RWPE1 (cell line): ENCODE results near the gene ASPA.

Source experiments
- CTCF ChIA-PET: fragments of 350-600 bp; sonication (Branson Sonifier 250); formaldehyde crosslinking; extraction: SDS; loops from one replicate; lab custom pipeline; 2021; lab: Yijun Ruan, JAX
- POLR2A ChIA-PET: fragments of 400-600 bp; formaldehyde crosslinking; extraction: SDS; loops from one replicate; lab custom pipeline; 2020; ENCODE audit warnings: antibody characterized with exemption; ENCODE audit not compliant: low non-redundant PET; lab: Yijun Ruan, JAX
- DNase-seq: peaks from one replicate; pipeline ENCODE4 v3.0.0; 2012; ENCODE audit warnings: low spot score
- H3K27ac ChIP-seq: fragments of 450-650 bp; 2 replicates; pipeline ENCODE4 v1.5.1; 2017
- TF ChIP-seq, protein P1 (sequence below): fragments of 450-650 bp; conservative IDR thresholded peaks from 2 replicates; pipeline ENCODE4 v1.5.1; 2017; ENCODE audit warnings: low read depth, mild to moderate bottlenecking

Gene ASPA

DNA sequence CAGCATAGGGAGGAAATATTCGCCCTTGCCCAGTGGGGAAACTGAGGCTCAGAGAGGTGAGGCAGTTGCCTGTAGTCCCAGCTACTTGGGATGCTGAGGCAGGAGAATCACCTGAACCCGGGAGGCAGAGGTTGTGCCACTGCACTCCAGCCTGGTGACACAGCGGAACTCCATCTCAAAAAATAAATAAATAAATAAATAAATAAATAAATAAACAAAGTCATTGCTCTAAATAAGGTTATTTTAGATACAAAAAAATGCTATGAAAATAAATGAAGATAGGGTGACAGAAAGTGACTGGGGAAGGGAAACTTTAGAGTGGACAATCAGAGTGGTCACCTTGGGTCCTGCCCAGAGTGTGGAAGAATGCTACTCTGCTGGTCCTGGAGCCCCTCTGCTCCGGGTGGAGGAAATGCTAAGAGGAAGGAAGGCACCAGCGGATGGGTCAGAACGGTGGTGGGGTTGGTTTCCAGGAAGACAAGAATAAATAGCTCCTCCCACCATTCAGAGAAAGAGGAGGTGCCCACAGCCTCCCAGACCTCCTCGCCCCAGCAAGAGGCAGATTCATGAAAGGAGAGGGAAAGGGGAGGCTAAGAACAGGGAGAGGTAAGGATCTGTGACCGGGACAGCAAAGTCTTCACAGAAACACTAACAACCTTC is 64.2 kb downstream of the ASPA start:
- CTCF ChIA-PET = no interaction called here
- POLR2A ChIA-PET = no interaction called here

DNA sequence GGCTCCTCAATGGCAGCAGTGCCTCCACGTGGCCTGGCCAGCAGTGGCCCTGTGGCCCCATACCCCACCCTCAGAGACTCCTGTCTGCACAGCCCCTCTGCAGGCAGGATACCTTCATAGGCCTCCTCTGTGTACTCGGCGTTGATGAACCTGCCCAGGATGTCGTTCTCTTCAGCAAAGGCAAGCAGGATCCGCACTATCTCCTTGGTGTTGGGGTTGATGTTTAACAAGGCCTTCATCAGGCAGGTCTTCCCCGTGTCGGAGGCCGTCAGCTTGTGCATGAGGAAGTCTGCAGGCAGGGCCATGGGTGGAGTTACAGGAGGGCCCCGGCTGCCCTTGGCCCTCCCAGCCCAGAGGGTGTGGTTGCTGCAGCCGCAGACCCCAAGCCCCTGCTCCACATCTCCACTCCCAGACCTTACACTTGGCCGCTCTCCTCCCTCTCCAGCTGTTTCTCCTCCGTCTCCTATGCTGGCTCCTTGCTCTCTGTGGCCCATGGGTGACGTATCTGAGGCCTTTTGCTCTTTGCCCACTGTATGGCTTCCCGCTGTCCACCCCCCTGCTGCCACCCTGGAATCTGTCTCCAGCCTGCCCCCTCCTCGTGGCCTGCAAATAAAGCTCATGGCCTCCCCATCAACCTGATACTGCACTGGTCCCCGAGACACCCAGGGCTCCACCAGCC is 66.8 kb downstream of the ASPA start:
- ChIA-PET CTCF (interaction anchor here (0.8 kb wide), 1 partner anchor 20 kb away, joined by 3 read pairs; no protein-coding TSS in a partner anchor), POLR2A (no interaction called here)
- TF ChIP-seq, protein P1, sequence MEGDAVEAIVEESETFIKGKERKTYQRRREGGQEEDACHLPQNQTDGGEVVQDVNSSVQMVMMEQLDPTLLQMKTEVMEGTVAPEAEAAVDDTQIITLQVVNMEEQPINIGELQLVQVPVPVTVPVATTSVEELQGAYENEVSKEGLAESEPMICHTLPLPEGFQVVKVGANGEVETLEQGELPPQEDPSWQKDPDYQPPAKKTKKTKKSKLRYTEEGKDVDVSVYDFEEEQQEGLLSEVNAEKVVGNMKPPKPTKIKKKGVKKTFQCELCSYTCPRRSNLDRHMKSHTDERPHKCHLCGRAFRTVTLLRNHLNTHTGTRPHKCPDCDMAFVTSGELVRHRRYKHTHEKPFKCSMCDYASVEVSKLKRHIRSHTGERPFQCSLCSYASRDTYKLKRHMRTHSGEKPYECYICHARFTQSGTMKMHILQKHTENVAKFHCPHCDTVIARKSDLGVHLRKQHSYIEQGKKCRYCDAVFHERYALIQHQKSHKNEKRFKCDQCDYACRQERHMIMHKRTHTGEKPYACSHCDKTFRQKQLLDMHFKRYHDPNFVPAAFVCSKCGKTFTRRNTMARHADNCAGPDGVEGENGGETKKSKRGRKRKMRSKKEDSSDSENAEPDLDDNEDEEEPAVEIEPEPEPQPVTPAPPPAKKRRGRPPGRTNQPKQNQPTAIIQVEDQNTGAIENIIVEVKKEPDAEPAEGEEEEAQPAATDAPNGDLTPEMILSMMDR = no peak
- DNase-seq = no peak
- no peak overlapping the region for H3K27ac ChIP-seq

More for the DNA sequence above, 64.2 kb downstream of the ASPA start:
- TF ChIP-seq, protein P1 = no peak
- H3K27ac ChIP-seq = no peak overlapping the region
- DNase-seq = no peak

DNA sequence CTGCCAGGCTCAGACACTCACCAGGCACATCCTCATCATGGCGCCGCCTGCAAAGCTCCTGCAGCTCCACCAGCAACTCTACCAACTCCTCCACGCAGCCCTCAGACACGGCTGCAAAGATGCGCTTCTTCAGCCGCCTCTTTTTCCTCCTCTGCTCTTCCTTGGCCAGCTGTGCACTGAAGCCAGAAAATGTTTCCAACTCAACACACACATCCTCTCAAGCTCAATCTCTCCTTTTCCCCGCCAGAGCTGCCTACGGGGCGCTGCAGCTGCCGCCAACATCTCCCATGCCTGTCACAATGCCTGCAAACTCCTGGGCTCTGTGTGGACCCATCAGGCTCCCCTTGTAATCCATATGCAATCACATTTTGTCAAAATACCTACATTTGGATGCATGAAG is 67.7 kb downstream of the ASPA start:
- DNase-seq = no peak
- no peak overlapping the region for H3K27ac ChIP-seq
- TF ChIP-seq, protein P1 = no peak
- ChIA-PET POLR2A (no interaction called here), CTCF (interaction anchor here (0.8 kb wide), 1 partner anchor 19 kb away, joined by 3 read pairs; no protein-coding TSS in a partner anchor)

DNA sequence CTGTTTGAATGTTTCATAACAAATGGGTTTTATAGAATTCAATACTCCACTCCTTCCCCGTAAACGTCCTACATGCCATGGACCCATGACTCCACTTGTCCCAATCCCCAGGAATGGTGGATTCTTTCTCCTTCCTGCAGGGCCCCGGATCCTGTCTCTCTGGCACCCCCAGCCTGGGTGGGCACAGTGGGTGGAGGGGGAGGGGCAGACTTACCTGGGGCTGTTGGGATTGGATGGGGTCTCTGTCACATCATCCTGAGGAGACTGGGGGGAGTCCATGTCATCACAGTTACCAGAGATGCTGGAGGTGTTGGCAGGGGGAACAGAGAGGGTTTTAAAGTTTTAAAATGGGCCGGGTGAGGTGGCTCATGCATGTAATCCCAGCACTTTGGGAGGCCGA is 68.6 kb downstream of the ASPA start:
- no peak overlapping the region for H3K27ac ChIP-seq
- DNase-seq = no peak
- POLR2A ChIA-PET = no interaction called here
- CTCF ChIA-PET = interaction anchor here (0.7 kb wide), 1 partner anchor 30 kb away, joined by 3 read pairs; no protein-coding TSS in a partner anchor
- TF ChIP-seq, protein P1 = no peak

DNA sequence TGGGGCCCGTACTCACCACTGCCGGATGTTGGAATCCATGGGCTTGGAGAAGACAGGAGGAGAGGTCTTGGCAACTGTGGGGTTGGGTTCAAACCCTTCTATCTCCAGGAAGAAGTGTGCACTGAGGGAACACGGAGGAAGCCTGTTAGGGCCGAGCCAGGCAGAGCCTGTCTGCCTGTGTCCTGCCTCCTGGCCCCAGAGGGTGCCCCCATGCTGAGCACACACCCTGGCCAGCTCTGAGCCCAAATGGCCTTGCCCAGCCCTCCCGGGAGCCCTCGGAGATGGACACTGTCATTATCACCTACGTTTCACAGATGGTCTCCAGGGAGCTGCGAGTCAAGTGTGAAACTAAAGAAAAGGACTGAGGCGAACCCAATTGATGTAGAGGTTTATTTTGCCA is 69.4 kb downstream of the ASPA start:
- no peak for DNase-seq
- H3K27ac ChIP-seq = no peak overlapping the region
- TF ChIP-seq, protein P1 = no peak
- ChIA-PET POLR2A (no interaction called here), CTCF (no interaction called here)

DNA sequence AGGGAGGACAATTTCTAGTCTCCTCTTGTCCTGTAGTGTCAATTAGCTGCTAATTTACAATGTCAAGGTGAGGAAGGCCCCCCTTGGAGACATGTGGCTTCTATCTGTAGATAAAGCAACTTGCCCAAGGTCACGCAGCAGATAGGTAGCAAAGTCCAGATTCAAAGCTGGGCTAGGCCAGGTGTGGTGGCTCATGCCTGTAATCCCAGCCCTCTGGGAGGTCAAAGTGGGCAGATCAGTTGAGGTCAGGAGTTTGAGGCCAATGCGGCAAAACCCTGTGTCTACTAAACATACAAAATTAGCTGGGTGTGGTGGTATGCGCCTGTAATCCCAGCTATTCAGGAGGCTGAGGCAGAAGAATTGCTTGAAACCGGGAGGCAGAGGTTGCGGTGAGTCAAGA is 70.7 kb downstream of the ASPA start:
- CTCF ChIA-PET = no interaction called here
- DNase-seq = no peak
- H3K27ac ChIP-seq = no peak overlapping the region
- POLR2A ChIA-PET = no interaction called here
- TF ChIP-seq, protein P1 = no peak
